PC-3 (cell line): ENCODE data around the gene LARP4B. TPM values are rescaled to one million over a fixed set of nuclear protein-coding genes. Genes with fewer than 3 reads are reported as not detected.

Experiments used
- ATAC-seq: fragments of 200-7000 bp; cut with Tn5 transposase; 2 replicates; pipeline ENCODE4 v1.9.1; 2020; ENCODE audit warnings: mild to moderate bottlenecking, moderate library complexity
- BruUV-seq: library from RNA; stranded (reverse); fragments of 400-500 nt; replicated peaks from 2 replicates; lab custom pipeline; 2021; lab: Mats Ljungman, UMichigan
- CTCF ChIA-PET: fragments of 300-600 bp; sonication (Branson Sonifier 250); formaldehyde crosslinking; loops from one replicate; lab custom pipeline; 2022; ENCODE audit warnings: antibody characterized with exemption; lab: Charles Lee
- POLR2A ChIA-PET: fragments of 300-600 bp; sonication (Branson Sonifier 250); formaldehyde crosslinking; loops from one replicate; lab custom pipeline; 2022; ENCODE audit warnings: antibody characterized with exemption; ENCODE audit not compliant: unreplicated experiment; lab: Charles Lee
- DNase-seq: peaks from one replicate; pipeline ENCODE4 v3.0.0-alpha.2; 2015
- H2AFZ ChIP-seq: fragments of 300-600 bp; sonication (generic); 2 replicates; pipeline ENCODE4 v1.6.0; 2016; ENCODE audit warnings: antibody characterized with exemption, low read length
- H3F3A ChIP-seq: fragments of 300-600 bp; sonication (generic); one replicate; pipeline ENCODE4 v1.6.0; 2017; ENCODE audit warnings: antibody characterized with exemption, low read length, control low read depth, mild to moderate bottlenecking; ENCODE audit not compliant: unreplicated experiment
- H3K27ac ChIP-seq: fragments of 300-600 bp; sonication (generic); 2 replicates; pipeline ENCODE4 v1.5.1; 2016; ENCODE audit warnings: mild to moderate bottlenecking, low read length
- H3K27me3 ChIP-seq: fragments of 300-600 bp; sonication (generic); 2 replicates; pipeline ENCODE4 v1.6.1; 2016; ENCODE audit warnings: low read length, mixed read lengths
- H3K36me3 ChIP-seq: fragments of 300-600 bp; sonication (generic); 2 replicates; pipeline ENCODE4 v1.6.1; 2016; ENCODE audit warnings: low read depth, mixed run types, low read length, mixed read lengths
- H3K4me1 ChIP-seq: fragments of 300-600 bp; sonication (generic); 2 replicates; pipeline ENCODE4 v1.5.1; 2016; ENCODE audit warnings: low read length; ENCODE audit not compliant: insufficient read depth
- H3K4me2 ChIP-seq: fragments of 300-600 bp; sonication (generic); 2 replicates; pipeline ENCODE4 v1.6.0; 2016; ENCODE audit warnings: low read length
- H3K4me3 ChIP-seq: fragments of 300-600 bp; sonication (generic); 2 replicates; pipeline ENCODE4 v1.5.1; 2016; ENCODE audit warnings: mild to moderate bottlenecking, low read length, mixed read lengths
- H3K79me2 ChIP-seq: fragments of 300-600 bp; sonication (generic); 2 replicates; pipeline ENCODE4 v1.6.1; 2017; ENCODE audit warnings: low read length, mixed read lengths
- H3K9ac ChIP-seq: fragments of 300-600 bp; sonication (generic); 2 replicates; pipeline ENCODE4 v1.6.0; 2016; ENCODE audit warnings: mild to moderate bottlenecking, low read length
- H3K9me2 ChIP-seq: fragments of 300-600 bp; sonication (generic); replicated peaks from 2 replicates; pipeline ENCODE4 v1.6.1; 2016; ENCODE audit warnings: mixed run types, low read length, mixed read lengths
- H3K9me3 ChIP-seq: fragments of 300-600 bp; sonication (generic); 2 replicates; pipeline ENCODE4 v1.6.1; 2016; ENCODE audit warnings: low read length, mixed read lengths
- H4K20me1 ChIP-seq: fragments of 300-600 bp; sonication (generic); 2 replicates; pipeline ENCODE4 v1.6.1; 2016; ENCODE audit warnings: low read length, mixed read lengths
- CTCF ChIP-seq: fragments of 300-600 bp; sonication (generic); conservative IDR thresholded peaks from 2 replicates; pipeline ENCODE4 v1.5.1; 2017; ENCODE audit warnings: antibody characterized with exemption, low read depth, mild to moderate bottlenecking, low read length
- EZH2 ChIP-seq: fragments of 300-600 bp; sonication (generic); IDR thresholded peaks from one replicate; pipeline ENCODE4 v1.6.1; 2017; ENCODE audit warnings: antibody characterized with exemption, mild to moderate bottlenecking, low read length; ENCODE audit not compliant: unreplicated experiment
- EZH2phosphoT487 ChIP-seq: fragments of 300-600 bp; sonication (generic); IDR thresholded peaks from 2 replicates; pipeline ENCODE4 v1.6.1; 2018; ENCODE audit warnings: mild to moderate bottlenecking, antibody characterized with exemption, low read length, borderline replicate concordance
- intact Hi-C: fragments of 100-400 bp; cut with micrococcal nuclease; formaldehyde crosslinking; loops from 2 replicates; pipeline ENCODE4 v1.9.0; 2023
- total RNA-seq: library from RNA; depleted of rRNA; stranded (reverse); fragments of >200 nt; gene quantifications from 2 replicates; pipeline ENCODE4 v1.2.3, GENCODE V29; 2014

Gene LARP4B
- total RNA-seq, 1 experiment from 2014 or later, result 33.9 TPM

- ATAC-seq, result no peak
Measured at GRCh38 chr10:821322-821721, 110.2 kb downstream of the LARP4B start.

GRCh38 chr10:819816-820215 lies 111.7 kb downstream of the LARP4B start:
- Histone ChIP-seq H3K4me3 (no peak overlapping the region), H3K9me3 (no peaks in the 10 kb centered on the region), H3K4me1 (no peaks in the 10 kb centered on the region), H3K27ac (no peak overlapping the region), H3K36me3 (no peaks in the 10 kb centered on the region), H4K20me1 (no peaks in the 10 kb centered on the region), H2AFZ (no peak overlapping the region), H3K27me3 (no peaks in the 10 kb centered on the region), H3K9me2 (no peaks in the 10 kb centered on the region), H3K4me2 (no peak overlapping the region), H3F3A (no peaks in the 10 kb centered on the region), H3K9ac (no peak overlapping the region), H3K79me2 (no peaks in the 10 kb centered on the region)
- TF ChIP-seq EZH2 (no peak), CTCF (no peak), EZH2phosphoT487 (no peak)
- DNase-seq (no peak), ATAC-seq (no peak)
- intact Hi-C loops, result no loop called here
- BruUV-seq, result no TSS peak
- CTCF ChIA-PET, result no interaction called here
- POLR2A ChIA-PET, result no interaction called here

More at GRCh38 chr10:821322-821721, 110.2 kb downstream of the LARP4B start:
- Histone ChIP-seq H3K4me2 (no peak overlapping the region), H3K4me3 (no peak overlapping the region), H3K27me3 (no peaks in the 10 kb centered on the region), H3K9me2 (no peaks in the 10 kb centered on the region), H3K79me2 (no peaks in the 10 kb centered on the region), H3F3A (no peaks in the 10 kb centered on the region), H4K20me1 (no peaks in the 10 kb centered on the region), H3K36me3 (no peaks in the 10 kb centered on the region), H2AFZ (no peak overlapping the region), H3K9me3 (no peaks in the 10 kb centered on the region), H3K9ac (no peak overlapping the region), H3K4me1 (no peaks in the 10 kb centered on the region), H3K27ac (no peak overlapping the region)
- ChIA-PET POLR2A (no interaction called here), CTCF (no interaction called here)
- no peak for DNase-seq
- TF ChIP-seq EZH2phosphoT487, result no peak
- TF ChIP-seq CTCF, result no peak
- no peak for TF ChIP-seq EZH2
- intact Hi-C loops, result no loop called here
- no TSS peak for BruUV-seq

- H3K4me3 ChIP-seq, result no peak overlapping the region
- no peaks in the 10 kb centered on the region for H3K9me3 ChIP-seq
- intact Hi-C loops, result no loop called here
- no peak for ATAC-seq
- no peaks in the 10 kb centered on the region for H3K9me2 ChIP-seq
- no peak overlapping the region for H2AFZ ChIP-seq
- H3K9ac ChIP-seq, result no peak overlapping the region
- H3K36me3 ChIP-seq, result no peaks in the 10 kb centered on the region
- no peak for TF ChIP-seq EZH2
- TF ChIP-seq CTCF, result no peak
- no peak for TF ChIP-seq EZH2phosphoT487
- ChIA-PET CTCF (no interaction called here), POLR2A (no interaction called here)
- no peaks in the 10 kb centered on the region for H3F3A ChIP-seq
- no peak for DNase-seq
- H3K27ac ChIP-seq, result no peak overlapping the region
- H4K20me1 ChIP-seq, result no peaks in the 10 kb centered on the region
- no peak overlapping the region for H3K4me2 ChIP-seq
- no peaks in the 10 kb centered on the region for H3K79me2 ChIP-seq
- BruUV-seq, result no TSS peak
- no peaks in the 10 kb centered on the region for H3K4me1 ChIP-seq
- no peaks in the 10 kb centered on the region for H3K27me3 ChIP-seq
Measured at GRCh38 chr10:819326-819725, 112.2 kb downstream of the LARP4B start.
